Esophagus mucosa (tissue), 1 donor: ENCODE data around the gene CDK15. TPM values are rescaled to one million over a fixed set of nuclear protein-coding genes. Genes with fewer than 3 reads are reported as not detected.

Source experiments
- ATAC-seq: fragments of 200-7000 bp; cut with Tn5 transposase; one replicate; pipeline ENCODE4 v1.9.1; 2020
- total RNA-seq: library from RNA; stranded (reverse); gene quantifications from one replicate; pipeline ENCODE4 v1.2.4, GENCODE V29; 2023
- donor health status: DM: yes; HTN: yes; CAD: no.

CDK15 gene
- total RNA-seq, 1 donor from 2014 or later: 0.12 TPM

DNA sequence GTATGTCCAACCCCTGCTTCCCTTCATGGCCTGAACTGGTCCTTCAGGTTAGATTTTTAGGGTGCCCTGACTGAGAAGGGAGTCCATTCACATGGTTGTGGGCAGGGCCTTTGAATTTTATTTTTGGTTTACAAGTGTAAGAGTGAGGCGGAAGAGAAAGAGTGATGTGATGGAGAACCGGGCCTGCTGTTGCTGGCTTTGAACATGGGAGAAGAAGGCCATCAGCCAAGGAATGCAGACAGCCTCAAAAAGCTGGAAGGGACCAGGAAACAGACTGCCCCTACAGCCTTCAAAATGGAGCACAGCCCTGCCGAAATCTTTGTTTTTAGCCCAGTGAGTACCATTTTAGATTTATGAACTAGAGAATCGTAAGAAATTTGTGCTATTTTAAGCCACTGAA is 105.0 kb downstream of the CDK15 start:
- no peak for ATAC-seq

DNA sequence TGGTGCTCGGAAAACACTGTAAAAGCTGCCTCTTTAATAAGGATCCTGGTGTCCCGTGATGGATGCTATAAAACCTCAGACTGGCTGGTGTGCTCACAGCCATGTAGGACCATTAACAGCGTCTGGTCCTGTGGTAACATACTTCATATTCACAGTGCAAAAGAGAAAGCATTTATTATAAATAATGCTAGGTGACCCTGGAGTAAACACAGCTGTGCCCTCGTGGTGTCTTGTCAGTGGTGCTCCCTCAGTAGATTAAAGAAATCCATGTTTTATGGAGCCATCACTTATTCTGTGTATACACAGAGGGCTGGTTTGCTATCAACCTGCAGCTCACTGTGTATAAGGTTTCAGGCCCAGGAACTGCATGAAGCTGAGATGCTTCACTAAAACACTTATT is 106.9 kb downstream of the CDK15 start:
- no peak for ATAC-seq

DNA sequence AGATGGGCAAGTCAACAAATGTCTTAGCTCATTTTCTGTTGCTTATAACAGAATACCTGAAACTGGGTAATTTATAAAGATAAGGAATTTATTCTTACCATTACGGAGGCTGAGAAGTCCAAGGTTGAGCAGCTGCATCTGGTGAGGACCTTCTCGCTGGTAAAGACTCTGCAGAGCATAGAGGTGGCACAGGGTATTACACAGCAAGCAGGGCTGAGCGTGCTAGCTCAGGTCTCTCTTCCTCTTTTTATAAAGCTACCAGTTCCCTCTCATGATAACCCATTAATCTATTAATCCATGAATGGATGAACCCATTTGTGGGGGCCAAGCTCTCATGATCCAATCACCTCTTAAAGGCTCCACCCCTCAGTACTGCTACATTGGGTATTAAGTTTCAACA is 109.1 kb downstream of the CDK15 start:
- no peak for ATAC-seq

DNA sequence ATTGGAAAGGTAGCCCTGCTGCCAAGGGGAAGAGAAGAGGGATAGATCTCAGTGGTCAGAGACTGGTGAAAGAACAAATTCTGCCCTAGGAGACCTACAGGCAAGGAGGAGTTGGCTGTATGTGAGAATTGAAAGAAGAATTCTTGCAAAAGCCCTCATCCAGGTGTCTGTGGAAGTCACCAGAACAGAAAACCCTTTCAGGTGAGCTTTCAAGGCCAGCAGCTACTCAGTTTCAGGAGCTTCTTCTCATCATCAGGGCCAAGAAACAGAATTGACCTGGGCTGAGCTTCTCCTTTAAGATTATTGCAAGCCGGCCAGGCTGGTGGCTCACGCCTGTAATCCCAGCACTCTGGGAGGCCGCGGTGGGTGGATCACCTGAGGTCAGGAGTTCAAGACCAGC is 110.2 kb downstream of the CDK15 start:
- ATAC-seq: no peak

DNA sequence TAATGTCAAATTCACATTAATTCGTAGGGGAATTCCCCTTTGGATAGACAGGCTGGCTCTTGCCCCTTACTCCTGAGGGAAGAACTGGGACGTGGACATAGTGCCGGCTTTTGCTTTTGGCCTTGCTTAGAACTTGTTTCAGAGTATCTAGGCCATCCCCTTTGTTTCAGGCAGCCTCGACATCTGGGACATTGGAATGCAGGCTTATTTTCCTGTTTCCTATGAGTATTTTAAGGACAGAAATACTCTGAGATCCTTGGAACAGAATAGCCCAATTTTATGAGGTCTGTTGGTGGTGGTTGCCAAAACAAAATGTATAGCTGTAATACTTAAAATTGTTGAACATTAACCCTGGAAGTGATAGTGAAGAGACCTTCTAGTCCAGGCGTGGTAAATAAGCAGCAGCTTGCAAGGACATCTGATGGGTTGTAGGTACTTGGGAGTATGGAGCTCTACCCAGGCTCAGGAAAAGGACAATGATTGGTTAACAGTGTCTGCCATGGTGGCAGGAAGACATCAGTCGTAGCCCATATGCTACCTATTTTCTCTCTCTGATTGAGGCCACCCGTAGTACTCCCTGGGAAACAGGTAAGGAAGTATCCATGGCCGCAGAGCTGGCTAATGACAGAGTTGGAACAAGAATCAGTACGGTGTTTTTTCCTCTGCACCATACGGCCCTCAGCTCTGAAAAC is 112.4 kb downstream of the CDK15 start:
- ATAC-seq: no peak

DNA sequence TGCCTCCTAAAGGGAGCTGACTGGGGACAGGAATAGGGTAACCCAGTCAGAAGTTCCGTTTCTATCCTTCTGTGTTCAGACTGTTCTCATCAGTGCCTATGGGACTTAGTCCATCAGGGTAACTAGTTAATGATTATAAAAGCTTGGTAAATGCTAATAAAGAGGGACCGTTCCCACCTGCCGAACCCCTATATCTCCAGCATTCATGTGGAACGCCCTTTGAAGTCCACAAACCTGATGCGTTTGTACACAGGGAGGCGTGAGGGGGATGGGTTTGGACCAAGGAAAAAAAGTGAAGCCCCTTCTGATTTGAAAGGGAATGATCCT is 112.9 kb downstream of the CDK15 start:
- ATAC-seq: no peak

DNA sequence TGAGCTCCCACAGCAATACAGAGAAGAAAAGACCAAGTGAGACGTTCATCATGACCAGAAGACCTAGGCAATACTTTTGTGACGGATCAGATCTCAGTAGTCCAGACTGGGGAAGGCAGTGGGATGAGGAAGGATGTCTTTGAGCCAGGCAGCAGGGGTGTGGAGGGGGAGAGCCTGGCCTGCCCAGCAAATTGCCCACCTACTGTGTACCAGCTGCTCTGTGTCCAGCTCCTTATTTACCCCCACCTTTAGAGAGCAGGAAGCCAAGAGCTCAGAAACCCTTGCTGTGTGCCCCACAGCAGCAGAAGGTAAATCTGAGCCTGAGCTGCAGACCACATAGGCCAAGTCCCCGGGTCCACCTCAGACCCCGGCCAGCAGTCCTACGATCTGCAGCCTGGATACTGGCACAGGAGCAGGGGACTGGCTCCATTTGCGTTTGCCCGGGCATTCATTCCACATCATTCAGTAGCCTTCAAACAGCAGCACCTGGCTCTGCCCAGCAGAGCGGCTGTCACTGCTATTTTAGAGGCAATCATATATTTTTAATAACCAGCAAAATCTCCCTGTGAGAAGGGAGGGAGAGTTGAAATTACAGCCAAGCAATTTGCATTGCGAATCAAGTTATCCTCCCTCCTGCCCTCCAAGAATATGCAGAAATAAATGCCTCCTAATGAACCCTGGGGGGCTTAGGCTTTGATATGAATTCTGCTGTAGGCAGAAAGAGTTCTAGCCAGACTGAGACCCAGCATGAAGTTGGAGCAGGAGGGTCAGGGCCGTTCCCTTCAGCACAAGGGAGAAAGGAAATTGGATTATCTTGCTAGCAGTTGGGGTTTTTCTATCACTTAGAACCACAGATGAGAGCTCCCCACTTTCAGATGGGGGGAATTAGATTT is 117.3 kb downstream of the CDK15 start:
- ATAC-seq: no peak

DNA sequence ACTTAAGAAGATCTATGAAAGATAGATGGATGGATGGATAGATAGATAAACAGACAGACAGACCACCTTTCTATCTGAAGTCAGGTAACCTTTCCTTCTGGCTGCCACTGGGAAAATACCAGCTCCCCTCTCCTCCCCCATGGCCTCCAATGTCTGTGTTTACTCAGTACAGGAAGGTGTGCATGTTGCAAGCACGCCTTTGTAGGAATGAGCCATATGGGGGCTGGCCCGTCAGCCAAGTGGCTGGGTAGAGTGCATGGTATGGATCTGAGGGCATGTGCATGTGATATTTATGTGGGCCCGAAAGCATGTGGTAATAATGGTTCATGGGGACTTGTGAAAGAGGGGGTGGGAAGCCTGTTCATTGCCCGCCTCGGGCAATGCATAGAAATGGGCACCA is 118.1 kb downstream of the CDK15 start:
- ATAC-seq: no peak

DNA sequence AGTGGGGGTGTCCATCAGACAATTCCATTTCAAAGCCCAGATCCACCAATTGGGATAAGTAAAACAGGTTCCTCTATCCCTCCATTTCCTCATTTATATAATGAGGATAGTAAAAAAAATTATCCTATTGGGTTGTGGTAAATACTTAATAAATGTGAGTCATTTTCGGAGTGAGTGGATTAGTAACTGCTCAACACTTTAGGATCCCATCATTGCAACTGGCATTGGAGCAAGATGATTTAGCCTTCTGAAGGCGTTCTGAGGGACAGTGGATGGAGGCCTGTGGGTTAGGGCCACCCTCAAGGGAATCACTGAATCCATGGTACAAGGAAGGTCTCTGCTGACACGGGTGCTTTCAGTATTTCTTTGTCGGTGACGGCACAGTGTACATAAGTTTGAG is 118.7 kb downstream of the CDK15 start:
- no peak for ATAC-seq

DNA sequence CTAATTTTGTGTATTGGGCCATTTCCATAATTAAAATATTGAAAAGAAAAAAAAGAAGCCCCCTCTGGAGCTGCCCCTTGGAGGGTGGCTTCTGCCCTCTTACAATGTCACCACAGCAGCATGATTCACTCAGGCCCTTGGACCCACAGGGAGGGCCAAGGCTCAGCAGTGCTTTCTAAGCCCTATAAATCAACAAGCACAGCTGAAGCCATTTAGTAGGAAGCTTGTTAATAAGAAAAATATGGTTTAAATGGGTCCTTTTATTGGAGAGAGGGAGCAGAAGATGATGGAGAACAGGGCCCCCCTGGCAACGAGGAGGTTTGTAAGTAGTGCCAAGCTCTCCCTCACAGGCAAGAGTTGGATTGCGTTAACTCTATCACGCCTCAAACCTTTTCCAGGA is 119.7 kb downstream of the CDK15 start:
- ATAC-seq: no peak

DNA sequence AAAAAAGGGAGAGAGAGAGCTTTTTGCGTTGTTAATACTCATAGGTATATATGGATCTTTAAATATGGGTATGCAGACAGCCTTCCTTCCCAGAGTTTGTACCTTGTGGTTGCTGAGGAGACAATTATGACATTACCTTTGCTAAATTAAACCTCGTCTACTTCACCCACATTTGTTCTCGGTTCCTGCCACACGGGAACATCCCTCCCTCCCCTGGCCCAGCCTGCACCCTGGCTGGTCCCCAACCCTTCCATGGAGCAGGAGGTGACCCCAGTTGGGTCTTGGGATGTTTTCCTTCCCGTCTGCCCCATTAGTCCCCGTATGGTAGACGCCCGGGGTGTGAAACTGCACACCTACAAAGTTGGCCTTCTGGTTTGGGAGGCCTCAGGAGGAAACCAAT is 122.0 kb downstream of the CDK15 start:
- no peak for ATAC-seq

DNA sequence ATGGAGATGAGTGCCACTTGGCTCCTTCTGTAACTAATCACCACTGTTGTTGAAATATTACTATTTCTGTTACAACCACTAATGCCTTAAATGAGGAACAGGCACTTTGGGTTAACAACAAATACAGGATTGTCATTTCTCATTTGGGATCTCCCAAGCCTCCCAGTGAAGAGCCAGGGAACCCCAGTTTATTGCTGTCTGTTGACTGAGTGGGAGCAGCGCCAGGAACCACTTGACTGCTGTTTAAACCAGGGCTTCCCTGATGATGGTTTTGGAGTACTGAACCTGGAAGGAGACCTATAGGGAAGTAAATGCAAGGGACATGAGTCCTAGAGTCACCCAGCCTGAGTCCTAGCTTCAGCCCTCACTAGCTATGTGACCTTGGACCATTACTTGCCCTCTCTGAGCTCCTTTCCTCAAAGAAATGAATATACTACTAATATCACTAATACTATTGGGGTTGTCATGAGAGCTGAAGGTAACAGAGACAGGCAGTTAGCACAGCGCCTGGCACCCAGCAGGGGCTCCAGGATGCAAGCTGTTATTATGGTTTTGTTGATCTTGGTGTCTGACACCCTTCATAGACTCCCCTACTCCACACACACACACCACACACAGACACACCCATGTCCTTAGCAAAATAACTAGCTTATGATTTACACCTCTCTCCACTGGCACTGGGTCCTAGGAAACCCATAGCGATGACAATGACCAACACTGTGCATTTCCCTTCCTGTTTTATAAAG is 123.1 kb downstream of the CDK15 start:
- ATAC-seq: no peak

DNA sequence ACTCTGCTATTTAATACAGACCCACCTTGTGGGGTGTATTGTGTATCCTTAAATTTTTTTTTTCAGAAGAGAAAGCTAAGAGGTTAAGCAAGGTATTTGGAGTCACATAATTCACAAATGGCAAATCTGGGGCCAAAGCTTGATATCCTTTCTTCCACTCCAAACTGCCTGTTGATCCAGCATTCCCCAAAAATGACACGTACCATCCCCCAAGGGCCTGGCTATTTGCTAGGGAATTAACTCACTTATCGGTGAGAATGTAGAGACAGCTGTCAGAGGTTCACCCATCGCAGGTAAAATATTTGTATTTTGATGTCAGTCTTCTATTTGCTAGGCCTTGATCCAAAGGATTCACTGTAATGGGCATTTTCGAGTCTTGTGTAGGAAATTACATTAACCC is 123.7 kb downstream of the CDK15 start:
- ATAC-seq: no peak

DNA sequence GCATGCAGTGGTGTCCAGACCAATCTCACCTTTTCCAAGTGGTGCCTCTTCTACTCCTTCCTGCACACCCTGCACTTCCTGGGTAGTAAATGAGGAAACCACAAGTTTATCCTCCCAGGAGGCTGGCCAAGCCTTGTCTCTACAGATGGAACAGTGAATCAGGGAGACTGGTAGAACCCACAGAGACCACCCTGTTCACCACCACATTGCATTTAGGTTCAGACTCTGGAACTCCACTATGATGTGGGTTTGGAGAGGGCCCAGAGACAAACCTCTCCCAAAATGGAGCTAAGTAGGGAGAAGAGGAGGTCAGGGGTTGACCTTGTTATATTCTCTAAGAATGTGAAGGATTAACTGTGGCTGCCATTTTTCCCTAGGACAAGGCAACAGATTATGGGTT is 124.5 kb downstream of the CDK15 start:
- no peak for ATAC-seq

DNA sequence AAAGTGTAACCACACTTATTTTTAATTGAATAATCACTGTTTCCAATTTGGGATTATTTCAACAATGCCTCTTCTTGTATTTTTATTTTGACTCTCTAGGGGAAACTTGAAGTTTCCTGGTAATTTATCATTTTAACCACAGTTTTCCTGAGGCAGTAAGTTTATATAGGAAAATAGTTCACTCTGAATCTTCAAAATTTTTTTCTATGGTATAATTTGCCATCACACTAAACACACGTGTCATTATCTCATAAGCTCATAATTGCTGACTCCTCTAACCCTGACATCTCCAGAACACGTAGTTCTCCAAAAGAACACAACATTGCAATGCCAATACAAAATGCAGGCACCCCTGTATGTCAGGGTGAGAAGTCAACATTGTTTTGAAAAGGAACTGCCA is 125.1 kb downstream of the CDK15 start:
- ATAC-seq: no peak

DNA sequence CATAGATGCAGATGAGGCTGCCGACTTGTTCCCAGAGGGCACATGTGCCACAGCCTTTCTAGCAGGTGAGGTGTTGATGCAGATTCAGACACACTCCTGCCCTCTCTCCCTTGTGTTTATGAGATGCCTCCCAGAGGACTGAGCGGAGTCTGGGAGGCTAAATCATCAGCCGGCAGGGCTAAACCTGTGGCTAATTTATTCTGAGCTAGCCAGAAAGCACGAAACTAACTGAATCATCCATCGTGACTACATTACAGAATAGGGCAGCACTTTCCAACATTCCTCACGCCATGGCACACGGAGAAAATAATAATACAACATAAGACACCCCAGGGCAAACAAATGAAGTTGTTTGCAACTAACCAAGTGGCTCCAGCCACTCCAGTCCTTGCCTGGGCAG is 125.6 kb downstream of the CDK15 start:
- no peak for ATAC-seq

DNA sequence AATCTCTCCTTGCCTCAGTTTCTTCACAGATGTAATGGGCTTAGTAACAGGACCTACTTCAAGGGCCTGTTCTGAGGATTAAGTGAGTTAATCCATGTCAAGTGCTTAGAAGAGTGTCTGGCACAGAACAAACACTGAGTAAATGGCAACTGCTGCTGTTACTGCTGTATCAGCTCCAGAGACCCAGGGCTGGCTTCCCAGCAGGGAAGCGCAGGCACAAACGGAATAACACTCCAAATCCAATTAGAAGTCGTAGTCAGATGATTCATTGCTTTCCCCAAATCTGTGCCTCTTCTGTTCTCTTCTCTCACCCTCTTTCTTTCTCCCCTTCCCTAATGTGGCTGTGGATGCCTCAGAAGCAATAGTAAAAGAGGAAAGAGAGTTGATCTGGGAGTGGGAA is 126.2 kb downstream of the CDK15 start:
- ATAC-seq: no peak

DNA sequence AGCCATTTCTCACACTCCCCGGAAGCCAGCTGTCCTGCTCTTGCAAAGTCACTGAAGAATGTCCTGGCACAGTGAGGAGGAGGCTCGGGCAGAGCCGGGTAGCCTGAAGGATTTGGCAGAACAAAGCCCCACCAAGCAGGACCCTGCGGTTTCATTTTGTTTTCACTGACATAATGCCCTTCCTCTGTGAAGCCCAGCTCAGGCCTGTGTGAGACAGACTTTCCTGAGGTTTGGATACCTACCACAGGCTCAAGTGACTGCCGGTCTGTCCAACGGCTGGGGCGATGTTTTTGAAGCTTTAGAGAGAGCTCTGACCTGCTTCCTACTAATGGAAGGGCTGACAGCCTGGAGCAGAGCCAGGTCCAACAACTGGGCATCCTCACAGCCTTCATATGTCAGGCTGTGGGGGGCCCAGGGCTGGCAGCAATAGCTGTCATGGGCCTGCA is 127.5 kb downstream of the CDK15 start:
- no peak for ATAC-seq

DNA sequence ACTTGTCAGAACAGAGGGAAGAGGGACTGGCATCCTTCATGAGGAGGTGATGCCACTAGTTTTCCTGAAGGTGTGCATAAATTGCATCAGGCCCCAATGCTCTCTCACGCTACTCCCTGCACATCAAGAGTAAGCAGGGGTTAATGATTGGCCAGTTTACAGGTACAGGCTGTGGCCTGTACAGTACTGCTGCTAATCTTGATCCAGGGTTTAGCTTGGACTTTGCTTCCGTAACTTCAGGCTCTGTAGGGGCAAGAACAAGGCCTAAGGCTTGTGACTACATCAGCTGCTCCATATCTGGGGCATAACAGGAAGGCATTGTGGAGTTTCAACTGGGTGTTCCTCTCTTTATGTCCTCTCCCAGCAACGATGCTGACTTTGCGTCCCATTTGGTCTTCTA is 130.5 kb downstream of the CDK15 start:
- peak; percentile 38 for ATAC-seq

DNA sequence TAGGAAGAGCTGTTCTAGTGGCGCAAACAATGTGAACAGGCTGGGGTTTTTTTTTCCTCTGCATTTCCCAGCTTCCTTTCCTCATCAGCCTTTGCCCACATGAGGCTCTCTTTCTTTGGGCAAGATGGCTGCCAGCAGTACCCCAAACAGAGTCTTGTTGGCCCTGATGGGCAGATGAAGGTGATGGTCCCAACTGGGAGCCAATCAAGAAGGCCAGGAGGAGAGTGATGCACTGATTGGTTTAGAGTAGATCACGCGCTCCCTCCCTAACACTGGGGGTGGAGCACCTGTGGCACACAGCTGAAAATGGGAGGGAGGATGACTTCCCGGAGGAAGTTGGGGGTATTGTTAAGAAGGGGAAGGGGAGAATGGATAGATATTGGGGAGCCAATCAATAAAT is 131.0 kb downstream of the CDK15 start:
- no peak for ATAC-seq

DNA sequence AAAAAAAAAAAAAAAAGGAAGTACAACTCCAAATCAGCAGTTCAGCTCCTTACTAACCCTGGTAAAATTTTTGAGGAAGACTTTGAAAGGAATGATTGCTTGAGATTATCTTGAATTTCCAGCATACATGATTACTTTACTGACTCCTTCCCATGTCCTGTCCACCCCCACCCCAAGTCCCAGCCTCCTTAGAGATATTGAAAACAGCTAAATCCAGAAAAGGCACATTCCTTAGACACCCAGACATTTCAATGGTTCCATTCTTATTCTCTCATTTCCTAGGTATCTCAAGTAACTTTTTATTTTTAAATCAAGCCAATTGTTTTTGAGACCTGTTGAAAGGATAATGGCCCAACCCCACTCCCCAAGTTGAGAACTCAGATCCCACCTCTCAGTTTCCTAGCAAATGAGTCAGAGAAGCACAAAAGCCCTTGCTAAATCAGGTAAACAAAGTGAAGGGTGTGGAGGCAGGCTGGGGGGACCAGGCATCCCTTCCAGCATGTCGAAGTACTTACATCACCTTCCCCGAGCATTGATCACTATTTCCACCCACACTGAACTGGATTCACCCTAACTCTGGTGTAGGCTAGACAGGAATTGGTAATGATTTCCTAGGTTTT is 131.9 kb downstream of the CDK15 start:
- ATAC-seq: no peak

DNA sequence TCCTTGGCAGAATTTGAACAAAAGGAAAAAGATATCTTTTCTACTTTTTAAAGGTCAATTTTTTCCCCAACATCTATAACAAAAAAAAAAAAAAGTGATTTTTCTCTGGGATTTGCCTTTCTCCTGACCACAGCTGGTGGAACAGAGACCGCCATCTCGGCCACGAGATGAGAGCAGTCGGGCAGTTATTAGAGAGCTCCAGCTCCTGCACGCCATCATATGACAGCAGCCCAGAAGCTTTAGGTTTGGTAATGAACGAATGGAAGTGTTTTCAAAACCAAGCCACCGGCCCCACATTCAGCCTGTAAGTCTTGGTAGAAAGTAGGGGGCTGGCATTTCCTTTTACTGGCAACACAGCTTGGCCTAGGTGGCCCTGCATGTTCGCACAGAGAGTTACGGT is 132.4 kb downstream of the CDK15 start:
- no peak for ATAC-seq

DNA sequence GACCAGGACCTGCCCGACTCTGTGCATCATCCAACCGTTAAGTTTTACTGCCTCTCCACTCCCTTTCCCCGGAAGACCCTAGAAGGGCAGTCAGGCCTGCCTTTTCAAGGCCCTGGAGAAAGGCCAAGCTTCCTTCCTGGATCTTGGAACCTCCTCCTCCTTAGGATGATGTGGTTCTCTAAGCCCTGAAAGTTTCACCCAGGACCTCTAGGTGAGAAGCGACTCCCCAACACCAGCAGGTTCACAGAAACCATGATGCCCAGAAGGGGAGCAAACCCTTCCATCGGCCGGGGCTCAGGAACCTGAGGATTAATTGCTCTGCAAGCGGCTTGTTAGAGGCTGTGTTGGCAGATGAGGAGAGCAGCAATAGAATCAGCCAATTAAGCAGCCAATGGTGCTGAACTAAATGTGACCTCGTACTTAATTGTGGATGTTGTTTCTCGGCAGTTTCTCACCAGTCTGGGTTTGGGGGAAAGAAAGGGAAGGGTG is 133.2 kb downstream of the CDK15 start:
- no peak for ATAC-seq
